ENCODE data around the gene MEX3D.
A peak's percentile ranks its signal among the peaks of the same experiment; 100 is the strongest.
"Not testable (repeated sequence)": the region's sequence is repeated elsewhere in the genome, so short reads cannot be mapped to it uniquely, and the experiment has no call there.

MEX3D gene

GRCh38 chr19:1570836-1571235 lies 2.7 kb upstream of the MEX3D start:
- DNase-seq, result no peak

GRCh38 chr19:1569997-1570396 lies 1.9 kb upstream of the MEX3D start:
- no peak for DNase-seq

GRCh38 chr19:1567848-1568227 lies 287 bp downstream of the MEX3D start:
- DNase-seq, result no peak

GRCh38 chr19:1567116-1567847 lies 843 bp downstream of the MEX3D start:
- no peak for DNase-seq

GRCh38 chr19:1566392-1567115 lies 1.6 kb downstream of the MEX3D start:
- DNase-seq, result peak; percentile 33

GRCh38 chr19:1563251-1563650 lies 4.9 kb downstream of the MEX3D start:
- DNase-seq, result no peak

GRCh38 chr19:1561236-1561842 lies 6.8 kb downstream of the MEX3D start:
- DNase-seq, result no peak

GRCh38 chr19:1560286-1560882 lies 7.7 kb downstream of the MEX3D start:
- DNase-seq, result no peak

GRCh38 chr19:1558552-1558951 lies 9.6 kb downstream of the MEX3D start:
- no peak for DNase-seq

- DNase-seq, result no peak
Observed at GRCh38 chr19:1556390-1557070, 11.6 kb downstream of the MEX3D start.

- no peak for DNase-seq
Observed at GRCh38 chr19:1555487-1556389, 12.4 kb downstream of the MEX3D start.

- DNase-seq, result no peak
Observed at GRCh38 chr19:1554968-1555367, 13.2 kb downstream of the MEX3D start.

GRCh38 chr19:1553415-1553814 lies 14.7 kb downstream of the MEX3D start:
- DNase-seq, result no peak

GRCh38 chr19:1551068-1552040 lies 16.8 kb downstream of the MEX3D start:
- DNase-seq, result no peak

GRCh38 chr19:1549332-1549945 lies 18.7 kb downstream of the MEX3D start:
- no peak for DNase-seq

- no peak for DNase-seq
Observed at GRCh38 chr19:1540365-1540925, 27.7 kb downstream of the MEX3D start.

GRCh38 chr19:1539749-1540148 lies 28.4 kb downstream of the MEX3D start:
- DNase-seq, result not testable (repeated sequence)

- DNase-seq, result no peak
Observed at GRCh38 chr19:1538978-1539377, 29.1 kb downstream of the MEX3D start.

GRCh38 chr19:1535699-1536098 lies 32.4 kb downstream of the MEX3D start:
- DNase-seq, result not testable (repeated sequence)

GRCh38 chr19:1534972-1535371 lies 33.2 kb downstream of the MEX3D start:
- no peak for DNase-seq

All from NCI-H1105 (cell line).